Measurements from ENCODE around the gene RANBP1.

RANBP1 gene

GRCh38 chr22:20111689-20112622 lies 3.9 kb upstream of the RANBP1 start:
- intact Hi-C loops (cut with DNase I; ENCODE audit: low total_unique reads), result no loop called here
- peaks cover 0 to 15% (median 11%) of the 10 kb centered on the region in 4 donors for H3K4me1 ChIP-seq
- no peak overlapping the region for H3K27ac ChIP-seq
- H3K9me3 ChIP-seq, result no peaks in the 10 kb centered on the region
- DNase-seq, result no peak
- H3K4me3 ChIP-seq, result no peak overlapping the region
- TF ChIP-seq CTCF (IDR thresholded peaks at IDR 0.05), result no peak
- no peaks in the 10 kb centered on the region for H3K27me3 ChIP-seq
- peaks cover 35 to 91% (median 70%) of the 10 kb centered on the region in 3 donors for H3K36me3 ChIP-seq

GRCh38 chr22:20112623-20113511 lies 3.0 kb upstream of the RANBP1 start:
- intact Hi-C loops (cut with DNase I; ENCODE audit: low total_unique reads), result no loop called here
- DNase-seq, result no peak
- H3K27ac ChIP-seq, result no peak overlapping the region

GRCh38 chr22:20113551-20114310 lies 2.2 kb upstream of the RANBP1 start:
- no peak for DNase-seq
- H3K27ac ChIP-seq, result no peak overlapping the region
- H3K9me3 ChIP-seq, result no peaks in the 10 kb centered on the region
- intact Hi-C loops (cut with DNase I; ENCODE audit: low total_unique reads), result no loop called here
- peaks cover 18 to 73% (median 52%) of the 10 kb centered on the region in 3 donors for H3K36me3 ChIP-seq
- TF ChIP-seq CTCF (IDR thresholded peaks at IDR 0.05), result no peak
- peaks cover 4 to 26% (median 20%) of the 10 kb centered on the region in 4 donors for H3K4me1 ChIP-seq
- no peaks in the 10 kb centered on the region for H3K27me3 ChIP-seq
- H3K4me3 ChIP-seq, result no peak overlapping the region

More at GRCh38 chr22:20112623-20113511, 3.0 kb upstream of the RANBP1 start:
- peaks cover 0 to 18% (median 11%) of the 10 kb centered on the region in 4 donors for H3K4me1 ChIP-seq
- H3K27me3 ChIP-seq, result no peaks in the 10 kb centered on the region
- H3K9me3 ChIP-seq, result no peaks in the 10 kb centered on the region
- no peak for TF ChIP-seq CTCF (IDR thresholded peaks at IDR 0.05)
- H3K4me3 ChIP-seq, result no peak overlapping the region
- peaks cover 27 to 82% (median 61%) of the 10 kb centered on the region in 3 donors for H3K36me3 ChIP-seq

GRCh38 chr22:20114506-20115475 lies 1.1 kb upstream of the RANBP1 start:
- no peak overlapping the region for H3K4me3 ChIP-seq
- no peaks in the 10 kb centered on the region for H3K9me3 ChIP-seq
- peaks cover 4 to 35% (median 25%) of the 10 kb centered on the region in 4 donors for H3K4me1 ChIP-seq
- peaks cover 11 to 71% (median 51%) of the 10 kb centered on the region in 3 donors for H3K36me3 ChIP-seq
- no peak for DNase-seq
- intact Hi-C loops (cut with DNase I; ENCODE audit: low total_unique reads), result no loop called here
- H3K27ac ChIP-seq, result no peak overlapping the region
- H3K27me3 ChIP-seq, result no peaks in the 10 kb centered on the region
- TF ChIP-seq CTCF (IDR thresholded peaks at IDR 0.05), result no peak
